GM19467 (cell line): Measurements from ENCODE around the gene PTBP3.
"Not testable (repeated sequence)": the region's sequence is repeated elsewhere in the genome, so short reads cannot be mapped to it uniquely, and the experiment has no call there.

Experiments
- ATAC-seq: cut with Tn5 transposase; IDR thresholded peaks from one replicate; pipeline ENCODE4 v1.9.1; 2021; ENCODE audit warnings: mild to moderate bottlenecking, moderate library complexity; ENCODE audit not compliant: unreplicated experiment

The PTBP3 gene

GRCh38 chr9:112274600-112274999 lies 58.8 kb downstream of the PTBP3 start:
- ATAC-seq, result no peak

GRCh38 chr9:112273876-112274275 lies 59.5 kb downstream of the PTBP3 start:
- no peak for ATAC-seq

- ATAC-seq, result no peak
Observed at GRCh38 chr9:112271466-112272098, 61.8 kb downstream of the PTBP3 start.

DNA sequence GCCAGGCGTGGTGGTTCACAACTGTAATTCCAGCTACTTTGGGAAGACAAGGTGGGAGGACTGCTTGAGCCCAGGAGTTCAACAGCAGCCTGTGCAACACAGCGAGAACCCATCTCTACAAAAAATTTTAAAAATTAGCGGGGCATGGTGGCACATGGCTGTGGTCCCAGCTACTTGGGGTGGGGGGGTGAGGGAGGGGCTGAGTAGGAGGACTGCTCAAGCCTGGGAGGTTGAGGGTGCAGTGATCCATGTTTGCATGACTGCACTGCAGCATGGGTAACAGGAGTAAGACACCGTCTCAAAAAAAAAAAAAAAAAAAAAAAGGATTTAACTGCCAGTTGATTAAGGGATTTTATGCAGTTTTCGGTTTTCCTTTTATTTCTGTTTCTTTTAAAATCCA lies 65.0 kb downstream of the PTBP3 start:
- ATAC-seq, result no peak

GRCh38 chr9:112267086-112267485 lies 66.3 kb downstream of the PTBP3 start:
- not testable (repeated sequence) for ATAC-seq

- no peak for ATAC-seq
Observed at GRCh38 chr9:112265391-112265790, 68.0 kb downstream of the PTBP3 start.

DNA sequence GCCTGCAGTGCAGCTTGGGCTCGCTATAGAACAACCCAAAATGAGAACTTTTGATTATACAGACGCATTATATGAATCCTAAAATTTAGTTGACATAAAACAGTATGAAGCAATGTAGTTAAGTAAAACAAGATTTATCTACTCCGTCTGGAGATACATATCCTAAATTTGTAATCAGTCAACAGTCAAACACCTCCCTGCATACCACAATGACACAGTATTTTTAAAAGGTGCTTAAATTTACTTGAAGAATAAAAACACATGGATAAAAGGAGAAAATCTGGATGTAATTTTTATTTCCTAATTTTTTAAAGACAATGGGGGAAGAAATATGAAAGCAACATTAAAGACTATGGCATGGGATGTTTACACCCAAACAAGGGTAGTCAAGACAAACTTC lies 70.8 kb downstream of the PTBP3 start:
- ATAC-seq, result no peak

GRCh38 chr9:112261133-112261532 lies 72.3 kb downstream of the PTBP3 start:
- ATAC-seq, result no peak

- no peak for ATAC-seq
Observed at GRCh38 chr9:112258106-112258505, 75.3 kb downstream of the PTBP3 start.

DNA sequence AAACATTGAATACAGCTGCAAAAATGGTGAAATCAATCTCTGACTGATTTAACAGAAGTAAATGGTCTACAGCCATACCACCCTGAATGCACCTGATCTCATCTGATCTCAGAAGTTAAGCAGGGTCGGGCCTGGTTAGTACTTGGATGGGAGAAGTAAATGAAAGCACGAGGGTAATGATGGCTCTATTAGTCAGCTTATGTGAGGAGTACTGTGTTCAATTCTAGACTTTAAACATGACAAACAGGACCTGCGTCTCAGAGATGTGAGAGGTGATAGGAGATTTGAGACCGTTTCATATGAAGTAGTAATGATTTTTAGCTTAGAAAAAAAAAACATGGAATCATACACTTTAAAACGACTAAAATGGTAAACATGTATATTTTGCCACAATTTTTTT lies 81.2 kb downstream of the PTBP3 start:
- no peak for ATAC-seq

DNA sequence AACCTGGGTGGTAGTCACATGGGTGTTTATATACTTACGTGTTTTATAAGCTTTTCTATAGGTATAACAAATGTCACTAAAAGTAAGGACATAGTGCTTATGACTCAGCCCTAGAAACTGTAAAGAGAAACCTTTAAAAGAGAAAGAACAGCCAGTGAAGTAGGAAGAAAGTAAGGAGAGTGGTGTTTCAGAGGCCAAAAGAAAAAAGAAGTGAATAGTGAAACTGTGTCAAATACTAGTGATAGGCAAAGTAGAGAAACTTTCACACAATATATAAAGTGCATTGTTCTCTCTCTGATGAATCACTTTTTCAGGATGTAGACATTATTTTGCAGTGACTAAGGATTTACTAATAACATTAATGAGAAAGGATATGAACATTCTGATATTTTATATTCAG lies 84.1 kb downstream of the PTBP3 start:
- ATAC-seq, result peak; percentile 66

DNA sequence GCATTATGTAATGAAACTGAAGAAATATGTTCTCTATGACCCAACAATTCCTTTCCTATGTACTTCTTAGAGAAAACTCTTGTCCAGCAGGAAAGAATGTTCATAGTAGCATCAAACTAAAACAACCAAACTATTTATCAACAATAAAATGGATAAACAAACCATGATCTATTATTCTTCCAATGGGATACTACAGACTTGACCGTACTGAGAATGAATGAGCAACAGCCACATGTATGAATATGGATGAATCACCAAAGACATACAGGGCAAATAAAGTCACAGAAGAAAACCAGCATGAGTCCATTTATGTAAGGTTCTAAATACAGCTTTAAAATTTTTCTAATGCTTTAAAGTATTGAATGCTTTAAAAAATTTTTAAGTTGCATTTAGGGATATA lies 84.7 kb downstream of the PTBP3 start:
- no peak for ATAC-seq

GRCh38 chr9:112247090-112247489 lies 86.3 kb downstream of the PTBP3 start:
- ATAC-seq, result no peak

DNA sequence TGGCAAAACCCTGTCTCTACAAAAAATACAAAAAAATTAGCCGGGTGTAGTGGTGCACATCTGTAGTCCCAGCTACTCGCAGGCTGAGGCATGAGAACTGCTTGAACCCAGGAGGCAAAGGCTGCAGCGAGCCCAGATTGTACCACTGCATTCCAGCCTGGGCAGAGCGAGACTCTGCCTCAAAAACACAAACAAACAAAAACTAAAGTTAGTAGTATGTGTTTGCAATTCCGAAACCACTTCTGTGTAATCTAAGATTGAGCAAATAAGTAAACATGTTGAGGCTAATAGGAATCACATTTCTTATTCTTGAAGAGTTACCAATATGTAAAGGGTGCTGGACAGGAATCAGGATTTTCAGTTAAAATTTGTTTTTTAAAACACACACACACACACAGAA lies 88.3 kb downstream of the PTBP3 start:
- ATAC-seq, result no peak

DNA sequence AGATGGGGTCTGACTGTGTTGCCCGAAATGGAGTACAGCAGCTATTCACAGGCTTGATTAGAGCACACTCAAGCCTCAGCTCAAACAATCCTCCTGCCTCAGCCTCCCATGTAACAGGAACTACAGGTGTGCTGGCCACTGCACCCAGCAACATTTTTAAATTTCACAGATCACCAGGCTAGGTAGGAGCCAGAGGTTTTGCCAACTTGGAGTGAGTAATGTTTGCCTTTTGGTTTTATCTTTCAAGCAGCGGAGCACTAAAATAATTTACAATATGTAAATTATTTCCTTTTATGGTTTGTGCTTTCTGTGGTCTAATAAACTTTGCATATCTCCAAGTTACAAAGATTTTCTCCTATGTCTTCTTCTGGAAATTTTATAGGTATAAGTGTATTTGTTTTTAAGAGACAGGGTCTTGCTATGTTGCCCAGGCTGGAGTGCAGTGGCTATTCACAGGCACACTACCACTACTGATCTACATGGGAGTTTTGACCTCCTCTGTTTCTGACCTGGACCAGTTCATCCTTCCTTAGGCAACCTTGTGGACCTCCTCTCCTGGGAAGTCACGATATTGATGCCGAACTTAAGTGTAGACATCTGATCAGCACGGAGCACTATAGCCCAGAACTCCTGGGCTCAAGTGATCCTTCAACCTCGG lies 91.1 kb downstream of the PTBP3 start:
- ATAC-seq, result no peak

DNA sequence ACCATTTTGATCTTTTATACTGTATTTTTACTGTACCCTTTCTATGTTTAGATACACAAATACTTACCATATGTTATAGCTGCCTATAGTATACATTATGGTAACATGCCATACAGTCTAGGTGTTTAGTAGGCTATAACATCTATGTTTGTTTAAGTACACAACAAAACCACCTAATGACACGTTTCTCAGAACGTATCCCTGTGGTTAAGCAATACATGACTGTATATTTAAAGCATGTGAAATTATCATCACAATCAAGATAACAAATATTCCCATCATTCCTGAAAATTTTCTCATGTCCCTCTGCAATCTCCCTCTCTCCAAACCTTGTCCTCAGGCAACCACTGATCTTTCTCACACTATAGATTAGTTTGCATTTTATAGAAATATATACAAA lies 91.9 kb downstream of the PTBP3 start:
- no peak for ATAC-seq

DNA sequence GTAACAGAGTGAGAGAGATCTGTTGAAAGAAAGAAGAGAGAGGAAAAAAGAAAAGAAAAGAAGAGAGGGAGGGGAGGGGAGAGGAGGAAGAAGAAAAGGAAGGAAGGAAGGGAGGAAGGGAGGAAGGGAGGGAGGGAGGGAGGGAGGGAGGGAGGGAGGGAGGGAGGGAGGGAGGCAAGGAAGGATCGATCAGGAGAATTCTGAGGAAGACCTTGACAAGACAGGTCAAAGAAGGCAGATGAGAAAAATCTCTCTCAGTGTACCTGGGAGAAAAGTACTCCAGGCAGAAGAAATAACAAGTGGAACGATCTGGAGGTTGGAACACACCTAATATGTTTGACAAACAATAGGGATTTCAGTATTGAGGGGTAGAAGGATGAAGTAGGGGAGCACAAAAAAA lies 93.7 kb downstream of the PTBP3 start:
- no peak for ATAC-seq

GRCh38 chr9:112239284-112239683 lies 94.1 kb downstream of the PTBP3 start:
- no peak for ATAC-seq

DNA sequence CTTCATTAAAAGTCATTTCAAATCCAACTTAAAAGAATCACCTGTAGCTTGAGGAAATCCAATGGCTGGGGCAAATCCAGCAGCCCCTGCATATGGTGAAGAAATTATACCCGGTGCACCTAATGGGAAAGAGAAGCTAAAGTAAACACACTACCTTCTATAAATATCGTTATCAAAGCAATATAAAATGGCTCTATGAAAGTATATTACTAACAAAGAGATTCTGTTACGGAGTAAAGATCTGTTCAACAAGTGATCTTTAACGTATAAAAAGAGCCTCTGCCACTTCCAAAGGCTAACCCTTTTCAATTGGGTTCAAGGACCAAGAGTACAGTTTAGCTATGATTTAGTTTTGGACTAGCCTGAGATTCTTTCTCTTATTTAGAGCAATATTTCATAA lies 98.6 kb downstream of the PTBP3 start:
- ATAC-seq, result no peak

- no peak for ATAC-seq
Observed at GRCh38 chr9:112233769-112234168, 99.7 kb downstream of the PTBP3 start.

DNA sequence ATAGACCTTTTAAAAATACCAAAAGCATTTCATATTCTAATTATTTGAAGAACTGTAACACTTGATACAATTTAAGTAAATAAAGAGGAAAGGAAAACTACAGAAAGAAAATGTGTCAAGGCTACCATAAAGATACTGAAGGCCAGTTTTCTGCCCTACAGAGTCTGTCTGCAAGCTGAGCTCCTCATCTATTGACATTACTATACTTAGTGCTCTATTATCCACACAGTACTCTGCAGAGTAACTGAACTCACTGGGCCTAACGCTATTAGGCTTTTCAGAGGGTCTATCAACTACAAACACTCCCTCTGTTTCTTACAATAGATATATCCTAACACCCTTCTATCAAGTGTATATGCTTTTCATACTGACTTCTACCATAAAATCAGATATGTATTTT lies 101.2 kb downstream of the PTBP3 start:
- no peak for ATAC-seq

- no peak for ATAC-seq
Observed at GRCh38 chr9:112226091-112226490, 107.3 kb downstream of the PTBP3 start.
